IMR-90 (cell line): ENCODE data around the gene GATA3. TPM values are rescaled to one million over a fixed set of nuclear protein-coding genes. Genes with fewer than 3 reads are reported as not detected.

Source experiments
- ATAC-seq: fragments of 200-7000 bp; cut with Tn5 transposase; 2 replicates; pipeline ENCODE4 v1.9.1; 2020; ENCODE audit warnings: low read depth, mild to moderate bottlenecking, moderate library complexity
- BruUV-seq: library from RNA; stranded (reverse); fragments of 400-500 nt; replicated peaks from 2 replicates; lab custom pipeline; 2021; lab: Mats Ljungman, UMichigan
- CTCF ChIA-PET: fragments of 300-600 bp; formaldehyde crosslinking; extraction: SDS; loops from one replicate; lab custom pipeline; 2021; ENCODE audit warnings: antibody characterized with exemption; lab: Yijun Ruan, JAX
- POLR2A ChIA-PET: fragments of 300-600 bp; sonication (Branson Sonifier 250); formaldehyde crosslinking; loops from one replicate; lab custom pipeline; 2022; ENCODE audit warnings: antibody characterized with exemption; ENCODE audit not compliant: unreplicated experiment; lab: Charles Lee
- DNase-seq: peaks from one replicate; pipeline ENCODE4 v3.0.0; 2013
- H2AFZ ChIP-seq: replicated peaks from 2 replicates; pipeline ENCODE3; 2013; ENCODE audit warnings: low read length, mild to moderate bottlenecking; ENCODE audit not compliant: poor library complexity
- H2AK5ac ChIP-seq: 2 replicates; pipeline ENCODE4 v1.6.1; 2013; ENCODE audit warnings: low read depth, low read length, inconsistent platforms
- H2AK9ac ChIP-seq: replicated peaks from 2 replicates; pipeline ENCODE3; 2013; ENCODE audit warnings: mild to moderate bottlenecking, low read depth, low read length, moderate library complexity; ENCODE audit not compliant: poor library complexity
- H2BK120ac ChIP-seq: 2 replicates; pipeline ENCODE4 v1.6.1; 2013; ENCODE audit warnings: low read depth, low read length, inconsistent platforms
- H2BK15ac ChIP-seq: 3 replicates; pipeline ENCODE4 v1.6.1; 2013; ENCODE audit warnings: low read depth, low read length, inconsistent platforms
- H2BK20ac ChIP-seq: 2 replicates; pipeline ENCODE4 v1.6.1; 2013; ENCODE audit warnings: low read depth, mild to moderate bottlenecking, inconsistent platforms, low read length, moderate library complexity
- H2BK5ac ChIP-seq: 2 replicates; pipeline ENCODE4 v1.6.1; 2013; ENCODE audit warnings: mild to moderate bottlenecking, low read depth, low read length, inconsistent platforms; ENCODE audit not compliant: poor library complexity, severe bottlenecking
- H3K14ac ChIP-seq: replicated peaks from 2 replicates; pipeline ENCODE4 v1.6.1; 2013; ENCODE audit warnings: low read depth, low read length, inconsistent platforms
- H3K18ac ChIP-seq: 2 replicates; pipeline ENCODE4 v1.6.1; 2013; ENCODE audit warnings: low read depth, low read length, control low read depth
- H3K23ac ChIP-seq: 2 replicates; pipeline ENCODE4 v1.6.1; 2013; ENCODE audit warnings: low read depth, low read length, inconsistent platforms
- H3K27ac ChIP-seq: 2 replicates; pipeline ENCODE4 v1.5.1; 2013; ENCODE audit warnings: mild to moderate bottlenecking, control low read depth, low read length; ENCODE audit not compliant: insufficient read depth
- H3K27me3 ChIP-seq: 2 replicates; pipeline ENCODE4 v1.6.1; 2013; ENCODE audit warnings: low read length; ENCODE audit not compliant: control insufficient read depth, insufficient read depth
- H3K36me3 ChIP-seq: 2 replicates; pipeline ENCODE4 v1.6.1; 2013; ENCODE audit warnings: low read length, mixed read lengths; ENCODE audit not compliant: control insufficient read depth, insufficient read depth
- H3K4ac ChIP-seq: 2 replicates; pipeline ENCODE4 v1.6.1; 2013; ENCODE audit warnings: low read depth, low read length, inconsistent platforms
- H3K4me1 ChIP-seq: 2 replicates; pipeline ENCODE4 v1.6.1; 2013; ENCODE audit warnings: low read length, mixed read lengths; ENCODE audit not compliant: control insufficient read depth, insufficient read depth
- H3K4me2 ChIP-seq: 2 replicates; pipeline ENCODE4 v1.6.1; 2013; ENCODE audit warnings: low read depth, mild to moderate bottlenecking, control low read depth, low read length, moderate library complexity
- H3K4me3 ChIP-seq: 2 replicates; pipeline ENCODE4 v1.5.1; 2013; ENCODE audit warnings: low read depth, mild to moderate bottlenecking, control low read depth, low read length, moderate library complexity; ENCODE audit not compliant: insufficient read depth
- H3K56ac ChIP-seq: 2 replicates; pipeline ENCODE4 v1.6.1; 2013; ENCODE audit warnings: low read length, inconsistent platforms; ENCODE audit not compliant: insufficient read depth; ENCODE audit errors: extremely low read depth
- H3K79me1 ChIP-seq, 2 experiments: 2 replicates each; pipeline ENCODE4 v1.6.1; 2013; ENCODE audit warnings: low read length in 2 of 2, inconsistent platforms in 1 of 2, low read depth in 1 of 2
- H3K9ac ChIP-seq: 2 replicates; pipeline ENCODE4 v1.6.1; 2013; ENCODE audit warnings: low read depth, low read length, control low read depth
- H3K9me1 ChIP-seq: 2 replicates; pipeline ENCODE4 v1.6.1; 2013; ENCODE audit warnings: low read length, inconsistent platforms; ENCODE audit not compliant: insufficient read depth
- H3K9me3 ChIP-seq: 2 replicates; pipeline ENCODE4 v1.6.1; 2013; ENCODE audit warnings: low read length; ENCODE audit not compliant: control insufficient read depth, insufficient read depth
- H4K20me1 ChIP-seq: 2 replicates; pipeline ENCODE4 v1.6.1; 2013; ENCODE audit warnings: low read length, inconsistent platforms; ENCODE audit not compliant: insufficient read depth
- H4K5ac ChIP-seq: 2 replicates; pipeline ENCODE4 v1.6.1; 2013; ENCODE audit warnings: mild to moderate bottlenecking, low read depth, low read length, control low read depth
- H4K8ac ChIP-seq, 2 experiments: 2 replicates each; pipeline ENCODE4 v1.6.1; 2013; ENCODE audit warnings: low read depth in 2 of 2, low read length in 2 of 2, control low read depth in 1 of 2, inconsistent platforms in 1 of 2
- H4K91ac ChIP-seq: 2 replicates; pipeline ENCODE4 v1.6.1; 2013; ENCODE audit warnings: low read depth, low read length, inconsistent platforms; ENCODE audit not compliant: insufficient read depth
- FOS ChIP-seq: fragments of 150-350 bp; IDR thresholded peaks from 2 replicates; pipeline ENCODE4 v1.6.1; 2016; ENCODE audit warnings: low read depth, low read length
- WGBS, 2 experiments: methylation state at CpG; one replicate each; pipeline versions ENCODE4 v1.1.5 to v1.1.7; 2013; ENCODE audit warnings: missing lambda C conversion rate in 2 of 2; ENCODE audit not compliant: insufficient read length in 1 of 2; ENCODE audit errors: extremely low coverage in 2 of 2; 5-methylcytosine and 5-hydroxymethylcytosine counted together
- dilution Hi-C: fragments of 300-500 bp; cut with HindIII; formaldehyde crosslinking; loops from one replicate; pipeline ENCODE4 v1.14.3; 2018; ENCODE audit warnings: low sequenced_read_pairs; ENCODE audit not compliant: unreplicated experiment
- in situ Hi-C: fragments of 300-500 bp; cut with MboI; formaldehyde crosslinking; loops from 3 replicates; pipeline ENCODE4 v1.14.3; 2019; ENCODE audit warnings: low sequenced_read_pairs, inconsistent platforms, mixed read lengths
- intact Hi-C: fragments of 100-400 bp; cut with micrococcal nuclease; formaldehyde crosslinking; loops from 2 replicates; pipeline ENCODE4 v1.10.0; 2022
- polyA plus RNA-seq, 3 experiments: library from polyadenylated mRNA; depleted of rRNA; stranded (reverse); fragments of >200 nt; gene quantifications; 2 replicates each; pipeline ENCODE4 v1.2.3, GENCODE V29; 2012; ENCODE audit warnings: low replicate concordance in 1 of 3
- total RNA-seq: library from RNA; depleted of rRNA; stranded (reverse); fragments of >200 nt; gene quantifications from 2 replicates; pipeline ENCODE4 v1.2.3, GENCODE V29; 2012

GATA3 gene
- total and polyA plus RNA-seq, 2 of the 4 experiments (the other 2 are of a cell fraction): 0.21 TPM; not detected in 1

DNA sequence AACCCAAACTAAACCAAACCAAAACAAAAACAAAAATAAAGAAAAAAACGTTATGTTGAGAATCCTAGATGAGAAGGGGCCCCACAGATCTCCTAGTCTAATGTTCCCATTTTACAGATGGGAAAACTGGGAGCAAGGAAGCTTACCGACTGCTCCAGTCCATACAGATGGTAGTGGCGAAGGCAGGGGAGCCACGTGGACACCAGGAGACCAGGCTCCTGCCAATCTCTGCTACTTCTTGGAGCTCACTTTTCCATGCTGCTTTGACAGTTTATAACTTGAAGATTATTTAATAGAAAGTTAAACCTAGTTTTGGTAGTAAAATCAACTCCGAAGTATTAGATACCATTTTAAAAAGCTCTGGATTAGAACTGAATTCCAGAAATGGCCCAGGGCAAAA lies 62.0 kb downstream of the GATA3 start:
- no peak overlapping the region for H3K18ac ChIP-seq
- H4K5ac ChIP-seq: no peak overlapping the region
- intact Hi-C loops (no loop called here), dilution Hi-C loops (no loop called here), in situ Hi-C loops (no loop called here)
- no peak overlapping the region for H3K4me3 ChIP-seq
- no peak overlapping the region for H3K4me2 ChIP-seq
- POLR2A ChIA-PET: interaction anchor here (0.6 kb wide), 1 partner anchor 10 kb away, joined by 3 read pairs; no protein-coding TSS in a partner anchor
- TF ChIP-seq FOS: no peak
- no peaks in the 10 kb centered on the region for H3K79me1 ChIP-seq
- H2AK9ac ChIP-seq: no peak overlapping the region
- no peak overlapping the region for H2BK15ac ChIP-seq
- no peak overlapping the region for H2BK5ac ChIP-seq
- WGBS, 2 experiments: no CpG with 5 or more reads among the region's 5 CpGs
- no peak overlapping the region for H3K56ac ChIP-seq
- H3K27me3 ChIP-seq: no peaks in the 10 kb centered on the region
- no peak overlapping the region for H3K23ac ChIP-seq
- no peaks in the 10 kb centered on the region for H3K9me1 ChIP-seq
- CTCF ChIA-PET: no interaction called here
- no peak overlapping the region for H4K8ac ChIP-seq
- no peak overlapping the region for H3K27ac ChIP-seq
- H3K4me1 ChIP-seq: no peaks in the 10 kb centered on the region
- no peak overlapping the region for H2BK120ac ChIP-seq
- no peak overlapping the region for H3K9ac ChIP-seq
- H3K36me3 ChIP-seq: no peaks in the 10 kb centered on the region
- H3K4ac ChIP-seq: no peak overlapping the region
- H4K20me1 ChIP-seq: no peaks in the 10 kb centered on the region
- peaks cover under 1% of the 10 kb centered on the region for H3K9me3 ChIP-seq
- no peak overlapping the region for H3K14ac ChIP-seq
- H2BK20ac ChIP-seq: no peak overlapping the region
- no peak overlapping the region for H2AK5ac ChIP-seq
- no TSS peak for BruUV-seq
- ATAC-seq (no peak), DNase-seq (no peak)
- no peak overlapping the region for H4K91ac ChIP-seq
- H2AFZ ChIP-seq: no peak overlapping the region
